Inferior parietal cortex (tissue), 1 donor: ENCODE measurements around the gene RICTOR.
A peak's percentile ranks its signal among the peaks of the same experiment; 100 is the strongest.

Experiments
- DNase-seq: peaks from one replicate; pipeline ENCODE4 v3.0.0-alpha.2; 2016; ENCODE audit errors: extremely low spot score

Gene RICTOR

GRCh38 chr5:38936269-38936668 is 137.9 kb downstream of the RICTOR start:
- no peak for DNase-seq

DNA sequence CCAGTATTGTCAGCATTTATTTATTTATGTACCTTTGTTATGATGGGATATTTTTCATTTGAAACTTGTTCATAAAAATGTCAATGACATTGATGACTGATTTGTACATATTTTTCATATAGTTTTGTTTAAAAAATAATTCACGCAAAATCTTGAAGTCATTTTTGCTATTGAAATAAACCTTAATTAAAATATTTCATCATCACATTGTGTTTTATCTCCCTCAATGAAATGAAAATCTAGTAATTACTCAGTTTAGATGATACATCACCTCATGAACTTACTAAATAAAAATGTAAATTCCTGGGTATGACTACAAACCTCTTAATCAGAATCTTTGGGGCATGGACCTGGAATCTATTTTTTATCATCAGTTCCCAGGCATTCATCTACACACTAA is 138.8 kb downstream of the RICTOR start:
- no peak for DNase-seq

DNA sequence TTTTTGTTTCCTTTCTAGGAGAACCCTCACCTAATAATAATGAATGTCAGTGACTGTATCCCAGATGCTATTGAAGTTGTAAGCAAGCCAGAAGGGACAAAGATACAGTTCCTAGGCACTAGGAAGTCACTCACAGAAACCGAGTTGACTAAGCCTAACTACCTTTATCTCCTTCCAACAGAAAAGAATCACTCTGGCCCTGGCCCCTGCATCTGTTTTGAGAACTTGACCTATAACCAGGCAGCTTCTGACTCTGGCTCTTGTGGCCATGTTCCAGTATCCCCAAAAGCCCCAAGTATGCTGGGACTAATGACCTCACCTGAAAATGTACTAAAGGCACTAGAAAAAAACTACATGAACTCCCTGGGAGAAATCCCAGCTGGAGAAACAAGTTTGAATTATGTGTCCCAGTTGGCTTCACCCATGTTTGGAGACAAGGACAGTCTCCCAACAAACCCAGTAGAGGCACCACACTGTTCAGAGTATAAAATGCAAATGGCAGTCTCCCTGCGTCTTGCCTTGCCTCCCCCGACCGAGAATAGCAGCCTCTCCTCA is 141.3 kb downstream of the RICTOR start:
- no peak for DNase-seq

GRCh38 chr5:38931731-38932130 is 142.5 kb downstream of the RICTOR start:
- DNase-seq: no peak

DNA sequence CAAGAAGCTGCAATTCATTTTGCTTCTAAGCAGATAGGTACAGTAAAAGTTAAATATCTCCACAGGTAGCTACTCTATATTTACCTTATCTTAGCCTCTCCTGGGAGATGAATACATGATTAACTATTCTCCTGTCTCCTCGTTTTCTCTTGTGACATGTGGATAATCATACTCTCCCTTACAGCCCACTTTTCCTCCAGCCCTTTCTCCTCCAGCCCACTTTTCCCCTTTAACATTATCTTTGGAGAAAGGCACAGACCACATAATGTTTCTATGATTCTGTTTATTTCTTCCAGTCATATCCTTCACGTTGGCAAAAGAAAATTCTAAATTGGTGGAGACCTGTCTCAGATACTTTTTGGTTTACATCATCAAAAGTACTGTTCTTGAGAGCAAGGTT is 144.4 kb downstream of the RICTOR start:
- DNase-seq: no peak

DNA sequence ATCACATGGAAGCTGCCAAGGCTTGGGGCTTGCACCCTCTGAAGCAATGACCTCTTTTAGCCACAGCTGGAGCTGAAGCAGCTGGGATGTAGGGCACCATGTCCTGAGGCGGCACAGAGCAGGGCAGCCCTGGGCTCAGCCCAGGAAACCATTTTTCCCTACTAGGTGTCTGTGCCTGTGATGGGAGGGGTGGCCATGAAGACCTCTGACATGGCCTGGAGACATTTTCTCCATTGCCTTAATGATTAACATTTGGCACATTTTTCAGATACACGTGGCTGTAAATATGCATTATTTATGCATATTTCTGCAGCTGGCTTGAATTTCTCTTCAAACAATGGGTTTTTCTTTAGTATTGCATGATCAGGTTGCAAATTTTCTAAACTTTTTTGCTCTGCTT is 146.7 kb downstream of the RICTOR start:
- DNase-seq: no peak

GRCh38 chr5:38926121-38926520 is 148.1 kb downstream of the RICTOR start:
- no peak for DNase-seq

- DNase-seq: no peak
Observed at GRCh38 chr5:38925154-38925925, 148.9 kb downstream of the RICTOR start.

DNA sequence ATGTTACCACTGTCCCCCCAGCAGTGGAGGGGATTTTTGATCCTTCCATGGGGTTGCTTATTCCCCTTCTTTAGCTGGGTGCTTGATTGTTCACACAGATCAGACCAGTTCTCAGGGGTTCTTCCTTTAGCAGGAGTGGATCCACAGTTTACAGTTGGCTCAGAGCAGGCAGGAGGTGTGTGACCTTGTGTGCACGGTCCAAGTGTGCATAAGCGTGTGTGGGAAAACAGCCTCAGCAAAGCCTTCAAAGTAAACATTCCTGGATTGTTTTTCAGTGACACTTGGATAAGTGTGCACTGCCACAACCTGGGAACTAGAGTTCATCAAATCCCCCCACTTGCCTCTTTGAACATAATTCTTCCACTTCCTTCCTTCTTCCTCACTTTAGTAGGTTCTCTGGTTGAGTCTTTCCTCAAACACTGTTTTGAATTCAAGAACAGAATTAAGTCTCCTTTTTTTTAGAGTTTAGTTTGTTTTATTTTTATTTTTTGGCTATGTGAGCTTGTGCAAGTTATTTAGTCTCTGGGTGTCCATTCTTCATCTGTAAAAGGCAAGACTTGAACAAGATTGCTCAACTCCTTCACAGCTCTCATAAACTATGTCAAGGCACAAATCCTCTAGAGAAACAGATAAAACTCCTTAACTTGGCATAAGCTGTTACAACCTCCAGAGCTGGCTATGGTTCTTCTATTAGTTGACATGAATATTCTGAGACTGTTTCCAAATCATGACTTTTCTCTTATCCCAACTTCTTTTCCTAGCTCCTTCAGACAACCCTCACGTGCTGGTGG is 150.3 kb downstream of the RICTOR start:
- DNase-seq: no peak

DNA sequence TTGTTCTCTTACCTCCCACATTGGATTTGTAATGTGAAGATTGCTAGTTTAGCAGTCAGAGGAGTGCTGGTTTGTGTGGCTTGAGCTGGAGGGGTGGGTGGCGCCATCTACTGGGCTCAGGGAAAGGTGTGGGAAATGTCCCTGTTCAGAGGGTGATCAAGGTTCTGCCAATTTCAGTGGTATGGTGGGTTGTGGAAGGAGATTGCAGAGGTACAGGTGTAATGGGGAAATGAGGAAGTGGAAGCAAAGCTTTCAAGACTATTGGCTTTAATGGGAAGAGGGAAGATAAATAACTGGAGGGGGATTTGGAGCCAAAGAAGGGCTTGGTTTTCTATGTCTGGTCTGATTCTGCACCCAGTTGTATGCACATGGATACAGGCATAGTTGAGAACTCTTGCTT is 152.0 kb downstream of the RICTOR start:
- DNase-seq: peak; percentile 32

GRCh38 chr5:38921174-38921573 is 153.0 kb downstream of the RICTOR start:
- DNase-seq: no peak

DNA sequence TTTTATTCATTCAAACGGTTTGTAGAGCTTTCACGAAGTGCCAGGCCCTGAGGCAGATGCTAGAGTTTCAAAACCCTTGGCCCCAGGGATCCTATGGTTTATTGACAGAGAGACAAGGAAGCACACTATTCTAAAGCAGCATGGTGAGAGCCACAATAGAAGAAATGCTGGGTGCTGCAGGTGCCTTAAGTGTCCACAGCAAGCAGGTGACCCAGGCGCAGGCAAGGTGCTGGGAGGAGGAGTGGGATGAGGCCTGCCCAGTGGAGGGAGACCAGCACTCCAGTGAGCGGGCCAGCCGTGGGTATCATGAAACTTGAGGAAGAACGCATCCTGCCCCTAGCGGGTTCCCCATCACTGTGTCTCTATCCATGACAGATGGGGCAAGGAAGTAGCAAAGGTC is 157.4 kb downstream of the RICTOR start:
- no peak for DNase-seq

GRCh38 chr5:38913714-38914113 is 160.5 kb downstream of the RICTOR start:
- no peak for DNase-seq

- no peak for DNase-seq
Observed at GRCh38 chr5:38911933-38912332, 162.3 kb downstream of the RICTOR start.

- DNase-seq: no peak
Observed at GRCh38 chr5:38906503-38906902, 167.7 kb downstream of the RICTOR start.

- no peak for DNase-seq
Observed at GRCh38 chr5:38905516-38905915, 168.7 kb downstream of the RICTOR start.

DNA sequence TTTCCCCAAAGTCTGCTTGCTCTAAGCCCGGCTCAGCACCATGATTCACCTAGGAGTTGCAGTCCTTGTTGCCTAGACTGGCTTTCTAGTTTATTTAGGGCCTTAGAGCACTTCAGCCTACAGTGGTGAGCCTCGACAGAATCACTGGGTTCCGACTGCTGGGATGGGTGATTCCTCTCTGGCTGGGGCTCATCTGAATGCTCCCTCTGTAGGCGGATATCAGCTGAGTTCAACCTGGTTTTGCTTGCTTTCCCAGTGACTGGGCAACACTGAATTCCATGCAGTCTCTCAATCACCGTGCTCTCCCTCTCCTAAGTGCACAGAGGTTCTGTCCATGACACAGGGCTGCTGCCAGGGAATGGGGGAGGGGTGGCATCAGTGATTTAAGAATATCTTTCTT is 174.3 kb downstream of the RICTOR start:
- DNase-seq: no peak

DNA sequence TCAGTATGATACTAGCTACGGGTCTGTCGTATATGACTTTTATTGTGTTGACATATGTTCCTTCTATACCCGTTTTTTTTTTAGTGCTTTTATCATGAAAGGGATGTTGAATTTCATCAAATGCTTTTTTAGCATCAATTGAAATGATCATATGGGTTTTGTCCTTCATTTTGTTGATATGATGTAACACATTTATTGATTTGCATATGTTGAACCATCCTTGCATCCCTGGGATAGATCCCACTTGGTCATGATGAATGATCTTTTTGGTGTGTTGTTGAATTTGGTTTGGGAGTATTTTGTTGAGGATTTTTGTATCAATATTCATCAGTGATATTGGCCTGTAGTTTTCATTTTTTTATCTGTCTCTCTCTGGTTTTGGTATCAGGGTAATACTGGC is 177.4 kb downstream of the RICTOR start:
- no peak for DNase-seq

GRCh38 chr5:38892363-38892762 is 181.8 kb downstream of the RICTOR start:
- no peak for DNase-seq

DNA sequence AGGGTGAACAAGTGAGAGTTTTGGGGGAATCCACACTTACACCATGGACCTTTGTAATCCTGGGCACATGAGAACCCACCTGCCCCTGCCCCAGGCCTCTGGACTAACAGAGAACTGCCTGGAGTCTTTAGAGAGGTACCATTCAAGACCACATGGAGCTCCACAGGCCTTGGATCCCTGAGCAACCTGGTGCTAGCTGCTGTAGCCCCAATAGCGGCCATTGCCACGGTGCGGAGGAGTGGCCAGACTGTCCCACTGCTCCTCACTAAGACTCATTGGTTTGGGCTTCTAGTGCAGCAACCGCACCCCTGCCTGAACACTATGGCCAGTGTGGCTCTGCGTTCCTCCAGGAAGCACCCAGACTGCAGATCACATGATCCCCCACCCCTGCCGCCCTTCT is 182.6 kb downstream of the RICTOR start:
- no peak for DNase-seq

DNA sequence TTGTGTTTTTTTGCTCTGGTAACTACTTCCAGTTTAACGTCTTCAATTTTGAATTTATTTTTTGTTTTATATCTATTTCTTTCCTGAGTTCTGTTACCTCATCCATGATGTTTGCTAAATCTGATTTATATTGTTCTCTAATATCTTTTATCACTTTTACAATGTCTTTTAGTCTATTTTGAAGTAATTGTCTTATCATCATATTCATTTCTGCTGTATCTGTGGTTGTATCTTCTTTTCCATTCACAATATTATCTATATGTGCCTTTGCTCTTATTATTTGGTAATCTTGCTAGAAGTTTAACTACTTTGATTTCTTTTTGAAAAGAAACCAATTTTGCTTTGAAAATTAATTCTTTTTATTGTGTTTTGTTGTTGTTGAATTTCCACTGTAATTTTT is 184.8 kb downstream of the RICTOR start:
- DNase-seq: no peak

- no peak for DNase-seq
Observed at GRCh38 chr5:38888041-38888440, 186.2 kb downstream of the RICTOR start.
